HG03175 (cell line): ENCODE measurements around the gene CHD1.
"Not testable (repeated sequence)": the region's sequence is repeated elsewhere in the genome, so short reads cannot be mapped to it uniquely, and the experiment has no call there.

Experiments used
- ATAC-seq: cut with Tn5 transposase; IDR thresholded peaks from one replicate; pipeline ENCODE4 v1.9.1; 2021; ENCODE audit warnings: mild to moderate bottlenecking, moderate library complexity; ENCODE audit not compliant: unreplicated experiment

Gene CHD1

GRCh38 chr5:98928873-98929709 lies at the start of gene CHD1:
CHD1 (minus strand) TSS chr5:98929007; CDS start chr5:98926386, 2,621 bp downstream.
- peak; percentile 71 for ATAC-seq

DNA sequence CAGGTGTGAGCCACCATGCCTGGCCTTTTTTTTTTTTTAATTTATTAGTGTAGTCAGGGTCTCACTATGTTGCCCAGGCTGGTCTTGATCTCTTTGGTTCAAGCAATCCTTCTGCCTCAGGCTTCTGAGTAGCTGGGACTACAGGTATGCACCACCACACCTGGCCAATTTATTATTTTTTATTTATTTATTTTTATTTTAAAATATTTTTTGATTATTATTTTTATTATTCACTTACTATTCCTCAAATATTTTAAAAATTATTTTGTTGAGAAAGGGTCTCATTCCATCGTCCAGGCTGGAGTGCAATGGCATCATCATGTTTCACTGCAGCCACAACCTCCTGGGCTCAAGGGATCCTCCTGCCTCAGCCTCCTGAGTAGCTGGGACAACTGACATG lies 49.7 kb upstream of the CHD1 start:
- no peak for ATAC-seq

DNA sequence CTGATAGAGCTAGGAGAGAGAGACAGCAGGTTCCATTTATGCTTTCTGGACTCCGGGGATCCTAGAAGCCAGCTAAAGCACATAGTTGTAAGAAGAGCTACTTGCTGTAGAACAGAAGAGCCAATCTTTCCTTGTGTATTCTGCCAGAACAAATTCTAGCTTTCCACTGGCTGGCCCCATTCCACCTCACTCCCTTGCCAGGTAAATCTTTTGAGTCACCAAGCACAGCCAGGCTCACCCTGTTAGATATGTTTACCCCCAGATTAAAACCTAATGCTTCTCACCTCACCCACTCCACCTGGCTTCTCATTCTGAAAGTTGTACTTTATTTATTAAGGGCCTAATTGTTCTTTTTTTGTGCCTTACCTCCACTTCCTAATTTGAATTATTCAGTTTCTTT lies 48.9 kb upstream of the CHD1 start:
- no peak for ATAC-seq

DNA sequence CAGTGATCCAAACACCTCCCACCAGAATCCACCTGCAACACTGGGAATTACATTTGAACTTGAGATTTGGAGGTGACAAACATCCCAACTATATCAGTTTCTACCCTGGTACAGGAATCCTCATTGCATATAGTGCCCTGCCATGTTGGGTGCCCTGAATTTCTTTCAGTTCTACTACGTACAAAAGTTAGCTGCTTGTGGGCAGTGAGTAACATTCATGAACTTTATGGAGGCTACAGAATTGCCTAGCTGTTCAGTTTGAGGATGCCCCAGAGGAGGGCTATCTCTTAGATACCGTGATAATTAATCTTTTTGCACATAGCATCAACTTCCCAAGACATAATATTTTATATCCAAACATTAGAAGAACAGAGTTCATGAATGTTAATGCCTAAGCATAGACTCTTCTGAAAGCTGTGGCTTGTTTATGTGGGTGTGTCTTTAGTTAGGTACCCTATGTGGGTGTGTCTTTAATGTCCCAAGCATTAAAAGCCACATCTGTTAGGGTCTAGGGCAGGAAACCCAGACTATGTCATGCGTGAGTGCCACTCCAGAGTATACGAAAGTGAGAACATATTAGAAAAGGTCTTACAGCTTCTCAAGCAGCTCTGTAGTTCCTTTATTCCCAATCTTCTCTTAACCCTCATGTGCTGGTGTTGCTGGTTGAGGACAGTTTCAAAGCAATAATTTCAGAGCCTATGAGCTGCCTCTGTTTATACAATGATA lies 47.0 kb upstream of the CHD1 start:
- ATAC-seq: peak; percentile 88

DNA sequence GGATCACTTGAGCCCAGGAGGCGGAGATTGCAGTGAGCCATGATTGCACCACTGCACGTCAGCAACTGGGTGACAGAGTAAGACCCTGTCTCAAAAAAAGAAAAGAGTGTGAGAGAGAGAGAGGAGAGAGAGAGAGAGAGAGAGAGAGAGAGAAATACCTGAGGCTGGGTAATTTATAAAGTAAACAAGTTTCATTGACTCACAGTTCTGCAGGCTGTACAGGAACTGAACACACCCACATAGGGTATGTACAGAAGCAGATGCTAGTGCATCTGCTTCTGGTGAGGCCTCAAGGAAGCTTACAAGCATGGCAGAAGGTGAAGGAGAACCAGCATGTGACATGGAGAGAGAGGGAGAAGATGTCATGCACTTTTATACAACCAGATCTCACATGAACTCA lies 46.4 kb upstream of the CHD1 start:
- ATAC-seq: peak; percentile 13

DNA sequence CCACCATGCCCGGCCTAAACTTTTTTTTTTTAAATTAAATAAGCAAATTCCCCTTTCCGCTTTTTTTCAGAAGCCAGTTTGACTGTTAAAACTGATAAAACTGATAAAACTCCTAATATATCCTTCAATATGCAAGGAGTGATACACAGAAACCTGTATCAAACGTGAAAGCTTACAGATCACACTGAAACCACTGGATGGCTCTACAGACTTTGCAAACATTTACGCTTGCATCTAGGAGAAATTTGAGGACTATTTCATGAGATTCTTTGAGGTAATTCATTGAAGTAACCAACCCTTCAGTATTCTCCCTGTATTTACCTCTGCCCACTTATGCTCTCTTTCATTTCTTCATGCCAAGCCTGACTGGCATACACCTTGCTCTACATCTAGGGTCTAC lies 40.6 kb upstream of the CHD1 start:
- no peak for ATAC-seq

DNA sequence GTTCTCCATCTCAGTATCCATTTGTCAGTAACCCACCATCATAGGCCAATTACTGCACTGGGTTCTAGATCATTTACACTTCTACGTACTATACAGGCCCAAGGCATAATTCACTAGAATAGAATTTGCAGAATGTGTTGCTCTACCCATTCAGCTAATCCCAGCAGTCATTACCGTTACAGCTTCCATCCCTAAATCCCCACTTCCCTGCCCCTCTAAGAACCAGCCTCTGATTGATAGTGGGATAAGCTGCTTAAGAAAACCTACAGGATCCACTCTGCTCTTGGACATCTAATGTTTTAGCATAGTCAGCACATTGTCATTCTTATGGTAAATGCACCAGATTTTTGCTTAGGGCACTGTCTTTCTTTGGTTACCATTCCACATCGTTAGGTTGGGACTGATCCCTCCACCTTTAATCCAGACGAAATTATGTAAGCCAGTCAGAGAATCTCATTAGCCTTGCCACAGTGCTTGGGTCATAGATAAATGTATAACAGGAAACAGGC lies 39.3 kb upstream of the CHD1 start:
- no peak for ATAC-seq

DNA sequence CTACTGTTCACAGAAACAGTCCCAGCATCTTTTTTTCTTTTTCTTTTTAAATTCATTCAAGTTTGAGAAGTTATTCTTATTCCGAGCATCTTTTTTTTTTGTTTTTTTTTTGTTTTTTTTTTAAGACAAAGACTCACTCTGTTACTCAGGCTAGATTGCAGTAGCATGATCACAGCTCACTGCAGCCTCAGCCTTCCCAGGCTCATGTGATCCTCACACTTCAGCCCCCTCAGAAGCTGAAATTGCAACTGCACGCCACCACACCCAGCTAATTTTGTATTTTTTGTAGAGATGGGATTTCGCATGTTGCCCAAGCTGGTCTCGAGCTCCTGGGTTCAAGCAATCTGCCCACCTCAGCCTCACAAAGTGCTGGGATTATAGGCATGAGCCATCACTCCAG lies 36.4 kb upstream of the CHD1 start:
- ATAC-seq: no peak

- ATAC-seq: no peak
These were observed 35.8 kb upstream of the CHD1 start for GRCh38 chr5:98964621-98965020.

GRCh38 chr5:98963019-98963418 lies 34.2 kb upstream of the CHD1 start:
- ATAC-seq: no peak

DNA sequence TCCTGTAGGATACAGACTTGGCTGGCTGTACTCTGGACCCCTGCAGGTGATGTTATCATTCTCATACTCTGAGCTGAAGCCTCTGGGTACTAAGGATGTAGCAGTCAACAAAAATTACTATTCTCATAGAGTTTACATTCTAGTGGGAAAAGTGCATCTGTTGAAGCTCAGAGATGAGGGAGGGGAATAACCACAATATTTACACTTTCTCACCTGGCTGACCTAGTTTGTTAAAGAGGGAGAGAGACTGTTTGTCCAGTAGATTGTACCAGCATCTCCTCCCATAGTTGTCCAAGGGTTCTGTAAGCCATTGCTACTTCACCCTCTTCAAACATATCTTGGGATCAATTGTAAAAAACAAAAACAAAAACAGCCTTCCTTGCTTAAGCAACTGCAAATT lies 33.8 kb upstream of the CHD1 start:
- no peak for ATAC-seq

GRCh38 chr5:98961665-98962344 lies 33.0 kb upstream of the CHD1 start:
- no peak for ATAC-seq

DNA sequence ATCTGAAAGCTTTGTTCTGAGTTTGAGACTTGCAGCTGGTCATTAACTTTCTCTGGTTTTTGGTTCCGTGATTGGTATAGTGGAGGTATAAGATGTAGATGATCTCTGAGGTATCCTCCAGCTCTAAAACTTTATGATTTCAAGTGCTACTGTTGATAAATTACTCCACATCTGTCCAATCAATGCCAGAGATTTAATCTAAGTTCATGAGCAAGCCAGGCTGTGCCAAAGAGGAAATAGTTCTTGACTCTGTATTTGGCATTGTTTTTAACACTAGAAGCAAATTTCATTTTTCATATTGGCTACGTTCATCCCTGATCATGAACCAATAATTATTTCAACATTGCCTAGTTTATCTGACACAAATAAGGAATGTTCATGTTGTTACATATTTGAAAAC lies 28.5 kb upstream of the CHD1 start:
- ATAC-seq: no peak

GRCh38 chr5:98955888-98956287 lies 27.1 kb upstream of the CHD1 start:
- ATAC-seq: not testable (repeated sequence)

DNA sequence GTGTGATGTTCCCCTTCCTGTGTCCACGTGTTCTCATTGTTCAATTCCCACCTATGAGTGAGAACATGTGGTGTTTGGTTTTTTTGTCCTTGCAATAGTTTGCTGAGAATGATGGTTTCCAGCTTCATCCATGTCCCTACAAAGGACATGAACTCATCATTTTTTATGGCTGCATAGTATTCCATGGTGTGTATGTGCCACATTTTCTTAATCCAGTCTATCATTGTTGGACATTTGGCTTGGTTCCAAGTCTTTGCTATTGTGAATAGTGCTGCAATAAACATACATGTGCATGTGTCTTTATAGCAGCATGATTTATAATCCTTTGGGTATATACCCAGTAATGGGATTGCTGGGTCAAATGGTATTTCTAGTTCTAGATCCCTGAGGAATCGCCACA lies 26.7 kb upstream of the CHD1 start:
- not testable (repeated sequence) for ATAC-seq

DNA sequence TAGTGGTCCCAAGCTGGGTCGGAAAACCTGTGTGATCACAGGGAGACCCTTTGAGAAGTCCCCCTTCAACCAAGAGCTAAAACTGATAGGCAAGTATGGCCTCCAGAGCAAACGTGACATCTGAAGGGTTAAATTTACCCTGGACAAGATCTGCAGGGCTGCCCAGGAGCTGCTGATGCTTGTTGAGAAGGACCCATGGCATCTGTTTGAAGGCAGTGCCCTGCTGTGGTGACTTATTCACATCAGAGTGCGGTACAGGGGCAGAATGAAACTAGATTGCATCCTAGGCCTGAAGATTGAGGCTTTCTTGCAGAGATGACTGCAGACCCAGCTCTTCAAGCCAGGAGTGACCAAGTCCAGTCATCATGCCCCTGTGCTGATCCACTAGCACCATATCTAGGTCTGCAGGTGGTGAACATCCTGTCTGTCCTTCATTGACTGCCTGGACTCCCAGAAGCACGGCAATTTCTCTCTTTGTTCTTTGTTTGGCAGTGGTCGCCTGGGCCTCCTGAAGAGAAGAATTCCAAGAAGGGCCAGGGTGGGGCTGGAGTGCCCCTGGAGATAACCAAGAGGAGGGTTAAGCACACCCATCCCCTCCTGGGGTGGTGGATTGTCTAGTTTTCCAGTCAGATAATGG lies 25.7 kb upstream of the CHD1 start:
- ATAC-seq: no peak

DNA sequence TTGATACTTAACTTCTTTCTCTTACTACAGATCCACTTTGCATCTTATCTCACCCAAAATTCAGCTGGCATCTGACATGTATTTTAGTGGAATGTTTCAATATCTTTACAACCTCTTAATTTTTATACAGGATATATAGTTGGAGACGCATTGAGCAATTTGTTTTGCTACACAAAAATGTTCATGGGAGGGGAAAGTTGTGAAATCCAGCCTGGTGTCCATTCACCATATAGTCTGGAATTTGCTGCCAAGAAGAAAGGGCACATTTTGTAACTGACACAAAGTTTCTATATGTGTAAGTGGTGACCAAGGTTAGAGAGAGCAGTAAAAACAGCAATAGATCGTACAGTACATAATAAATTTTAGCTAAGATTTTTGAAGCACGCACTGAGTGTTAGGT lies 14.0 kb upstream of the CHD1 start:
- no peak for ATAC-seq

- ATAC-seq: no peak
These were observed 12.5 kb upstream of the CHD1 start for GRCh38 chr5:98941131-98941883.

- no peak for ATAC-seq
These were observed 11.8 kb upstream of the CHD1 start for GRCh38 chr5:98940581-98940980.

DNA sequence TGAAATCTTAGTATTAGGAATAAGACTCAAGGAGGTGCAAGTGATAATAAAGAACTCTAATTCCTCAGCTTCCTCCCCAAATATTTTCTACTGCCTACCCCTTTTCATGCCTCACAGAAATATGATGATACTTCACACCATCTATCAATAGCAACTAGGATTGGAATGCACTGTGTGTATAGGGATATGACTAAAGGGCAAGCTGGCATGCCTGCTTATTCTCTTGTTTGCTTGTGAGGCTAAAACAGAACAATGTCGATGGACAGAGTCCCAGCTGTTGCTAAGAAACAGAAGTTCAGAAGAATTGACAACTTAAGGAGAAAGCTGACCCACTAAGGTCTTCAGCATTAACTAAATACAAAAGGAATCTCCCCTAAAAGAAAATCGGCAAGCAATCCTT lies 9.7 kb upstream of the CHD1 start:
- ATAC-seq: no peak
